ENCODE measurements around the gene ZNF777. TPM values are rescaled to one million over a fixed set of nuclear protein-coding genes. Genes with fewer than 3 reads are reported as not detected.

The ZNF777 gene
- total RNA-seq = 14.0 and 16.2 TPM in 2 replicates

DNA sequence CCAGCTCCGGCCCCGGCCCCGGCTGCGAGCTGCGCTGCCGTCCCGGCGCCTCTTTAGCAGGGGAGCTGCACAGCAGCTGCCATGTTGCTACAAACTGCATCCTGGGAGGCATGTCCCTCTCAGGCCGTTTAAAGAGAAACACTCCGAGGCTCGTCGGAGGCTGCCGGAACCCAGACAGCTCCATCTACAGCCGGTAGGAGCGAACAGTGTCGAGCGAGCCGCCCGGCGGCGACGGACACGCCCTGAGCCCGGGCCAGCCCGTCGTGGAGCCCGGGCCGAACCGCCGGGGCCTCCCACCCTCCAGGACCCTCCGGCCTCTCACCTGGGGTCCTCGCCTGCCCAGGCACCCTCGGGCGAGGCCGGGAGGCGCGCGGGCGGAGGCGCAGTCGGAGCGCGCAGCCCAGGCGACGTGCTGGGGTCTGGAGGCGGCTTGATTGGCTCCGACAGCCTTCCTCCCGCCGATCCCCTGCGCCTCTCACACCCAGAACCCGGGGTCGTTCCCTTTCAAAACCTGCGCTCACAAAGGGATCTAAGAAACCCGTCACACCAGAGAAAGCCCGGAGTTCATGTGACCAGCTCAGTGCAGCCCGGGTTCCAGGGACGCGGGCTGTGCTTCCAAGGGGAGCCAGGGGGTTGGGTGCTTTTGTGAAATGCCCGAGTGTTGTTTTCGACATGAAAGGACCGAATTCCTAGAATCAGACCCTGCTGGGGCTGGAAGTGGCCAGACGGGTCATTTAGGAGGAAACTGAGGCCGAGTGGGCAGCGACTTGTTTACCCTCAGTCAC is at the start of gene ZNF777:
TSS of gene ZNF777 (minus strand) at position 570 of the 785 bp plus-strand sequence. CDS start 5,040 bp downstream, outside the sequence.
- TF ChIP-seq, protein P1, sequence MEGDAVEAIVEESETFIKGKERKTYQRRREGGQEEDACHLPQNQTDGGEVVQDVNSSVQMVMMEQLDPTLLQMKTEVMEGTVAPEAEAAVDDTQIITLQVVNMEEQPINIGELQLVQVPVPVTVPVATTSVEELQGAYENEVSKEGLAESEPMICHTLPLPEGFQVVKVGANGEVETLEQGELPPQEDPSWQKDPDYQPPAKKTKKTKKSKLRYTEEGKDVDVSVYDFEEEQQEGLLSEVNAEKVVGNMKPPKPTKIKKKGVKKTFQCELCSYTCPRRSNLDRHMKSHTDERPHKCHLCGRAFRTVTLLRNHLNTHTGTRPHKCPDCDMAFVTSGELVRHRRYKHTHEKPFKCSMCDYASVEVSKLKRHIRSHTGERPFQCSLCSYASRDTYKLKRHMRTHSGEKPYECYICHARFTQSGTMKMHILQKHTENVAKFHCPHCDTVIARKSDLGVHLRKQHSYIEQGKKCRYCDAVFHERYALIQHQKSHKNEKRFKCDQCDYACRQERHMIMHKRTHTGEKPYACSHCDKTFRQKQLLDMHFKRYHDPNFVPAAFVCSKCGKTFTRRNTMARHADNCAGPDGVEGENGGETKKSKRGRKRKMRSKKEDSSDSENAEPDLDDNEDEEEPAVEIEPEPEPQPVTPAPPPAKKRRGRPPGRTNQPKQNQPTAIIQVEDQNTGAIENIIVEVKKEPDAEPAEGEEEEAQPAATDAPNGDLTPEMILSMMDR (IDR thresholded peaks at IDR 0.05) = no peak
- Mint-ChIP-seq H3K4me3 (peak within 1 kb of the TSS; percentile 87), H3K9me3 (no peaks in the 10 kb centered on the region), H3K27ac (peak within 1 kb of the TSS; percentile 65), H3K36me3 (ENCODE audit: low read depth) (peaks cover 14% of the 10 kb centered on the region), H3K4me1 (peaks cover 24% of the 10 kb centered on the region), H3K27me3 (peaks cover 9% of the 10 kb centered on the region)
- DNase-seq (peak; percentile 69), ATAC-seq (ENCODE audit: low read depth) (peak; percentile 97)
- CTCF ChIA-PET = interaction anchor here (0.8 to 2.7 kb wide), 6 partner anchors 38 to 455 kb away, joined by 3 to 22 read pairs (median 4); no protein-coding TSS in a partner anchor
- intact Hi-C loops (cut with micrococcal nuclease) = loop anchor here (1.0 to 5.0 kb wide), 7 partner anchors 37 to 312 kb away; partner anchors contain the start of genes ZNF212, ZNF467, ZNF746 and ZNF783
- POLR2A ChIA-PET = interaction anchor here (0.6 to 2.2 kb wide), 8 partner anchors 32 to 1941 kb away, joined by 3 to 13 read pairs (median 6); partner anchors contain the start of genes ZNF398 and ZNF425

DNA sequence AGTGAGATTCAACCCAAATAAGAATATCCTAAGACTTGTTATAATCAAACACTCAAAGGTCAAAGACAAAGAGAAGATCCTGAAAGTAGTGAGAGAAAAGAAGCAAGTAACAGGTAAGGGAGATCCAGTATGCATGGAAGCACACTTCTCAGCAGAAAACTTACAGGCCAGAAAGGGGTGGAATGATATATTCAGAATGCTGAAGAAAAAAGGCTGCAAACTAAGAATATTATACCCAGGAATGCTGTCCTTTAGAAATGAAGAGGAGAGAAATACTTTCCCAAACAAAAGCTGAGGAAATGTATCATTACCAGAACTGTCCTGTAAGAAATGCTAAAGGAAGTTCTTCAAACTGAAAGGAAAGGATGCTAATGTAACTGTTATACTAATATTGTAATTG is 49.4 kb upstream of the ZNF777 start:
- H3K27me3 Mint-ChIP-seq = no peaks in the 10 kb centered on the region
- H3K4me1 Mint-ChIP-seq = no peaks in the 10 kb centered on the region
- TF ChIP-seq, protein P1 (IDR thresholded peaks at IDR 0.05) = no peak
- H3K27ac Mint-ChIP-seq = no peak overlapping the region
- H3K4me3 Mint-ChIP-seq = no peak overlapping the region
- POLR2A ChIA-PET = no interaction called here
- intact Hi-C loops (cut with micrococcal nuclease) = no loop called here
- ATAC-seq (ENCODE audit: low read depth) (no peak), DNase-seq (no peak)
- peaks cover 50% of the 10 kb centered on the region for H3K9me3 Mint-ChIP-seq
- CTCF ChIA-PET = no interaction called here
- H3K36me3 Mint-ChIP-seq (ENCODE audit: low read depth) = no peaks in the 10 kb centered on the region

DNA sequence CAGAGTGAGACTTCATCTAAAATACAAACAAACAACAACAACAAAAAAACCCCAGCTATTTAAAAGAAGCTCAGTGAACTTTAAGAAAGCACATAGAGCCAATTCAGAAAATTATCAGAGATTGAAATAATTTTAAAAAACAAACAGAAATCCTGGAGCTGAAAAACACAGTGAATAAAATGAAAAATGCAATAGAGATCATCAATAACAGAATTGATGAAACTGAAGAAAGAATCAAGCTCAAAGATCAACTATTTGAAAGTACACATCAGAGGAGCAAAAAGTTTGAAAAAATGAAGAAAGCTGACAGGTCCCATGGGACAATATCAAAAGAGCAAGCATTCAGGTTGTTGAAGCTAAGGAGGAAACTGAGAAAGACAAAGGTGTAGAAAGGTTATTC is 48.9 kb upstream of the ZNF777 start:
- peaks cover 50% of the 10 kb centered on the region for H3K9me3 Mint-ChIP-seq
- no peak overlapping the region for H3K4me3 Mint-ChIP-seq
- DNase-seq = no peak
- H3K36me3 Mint-ChIP-seq (ENCODE audit: low read depth) = no peaks in the 10 kb centered on the region
- H3K27me3 Mint-ChIP-seq = no peaks in the 10 kb centered on the region
- H3K4me1 Mint-ChIP-seq = no peaks in the 10 kb centered on the region
- intact Hi-C loops (cut with micrococcal nuclease) = no loop called here
- CTCF ChIA-PET = no interaction called here
- POLR2A ChIA-PET = no interaction called here
- ATAC-seq (ENCODE audit: low read depth) = no peak
- H3K27ac Mint-ChIP-seq = no peak overlapping the region
- TF ChIP-seq, protein P1 (IDR thresholded peaks at IDR 0.05) = no peak

DNA sequence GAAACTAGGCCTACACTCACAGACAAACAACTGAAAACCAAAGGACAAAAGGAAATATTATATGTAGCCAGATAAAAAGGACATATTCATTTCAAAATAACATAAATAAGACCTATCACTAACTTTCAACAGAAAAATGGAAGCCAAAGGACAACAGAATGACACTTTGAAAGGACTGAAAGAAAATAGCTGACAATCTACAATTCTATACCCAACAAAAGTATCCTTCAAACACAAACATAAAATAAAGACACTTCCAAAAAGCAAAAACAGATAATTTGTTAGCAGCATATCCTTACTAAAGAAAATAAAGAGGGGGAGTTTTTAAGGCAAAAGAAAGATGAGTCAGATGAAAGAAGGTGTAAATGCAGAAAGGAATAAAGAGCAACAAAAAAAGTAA is 44.7 kb upstream of the ZNF777 start:
- Mint-ChIP-seq H3K4me3 (no peak overlapping the region), H3K4me1 (no peaks in the 10 kb centered on the region), H3K27me3 (peaks cover 10% of the 10 kb centered on the region), H3K9me3 (peaks cover 24% of the 10 kb centered on the region), H3K36me3 (ENCODE audit: low read depth) (no peaks in the 10 kb centered on the region), H3K27ac (no peak overlapping the region)
- ChIA-PET POLR2A (no interaction called here), CTCF (no interaction called here)
- TF ChIP-seq, protein P1 (IDR thresholded peaks at IDR 0.05) = no peak
- intact Hi-C loops (cut with micrococcal nuclease) = no loop called here
- ATAC-seq (ENCODE audit: low read depth) (no peak), DNase-seq (no peak)

DNA sequence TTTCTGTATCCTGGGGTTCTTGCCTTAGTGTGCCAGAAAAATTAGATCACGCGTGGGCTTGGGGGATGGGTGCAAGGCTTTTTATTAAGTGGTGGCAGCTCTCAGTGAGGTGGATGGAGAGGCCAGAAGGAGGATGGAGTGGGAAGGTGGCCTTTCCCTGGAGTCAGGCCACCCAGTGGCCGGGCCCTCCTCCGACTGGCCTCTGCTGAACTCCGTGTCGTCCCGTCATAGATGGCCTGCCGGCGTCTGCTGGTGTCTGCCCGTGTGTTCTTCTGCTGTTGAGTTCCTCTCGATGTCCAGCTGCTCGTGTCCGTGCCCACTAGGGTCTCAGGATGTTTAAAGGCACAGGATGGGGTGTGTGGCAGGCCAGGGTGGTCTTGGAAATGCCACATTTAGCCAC is 40.8 kb upstream of the ZNF777 start:
- POLR2A ChIA-PET = no interaction called here
- H3K27me3 Mint-ChIP-seq = peaks cover 10% of the 10 kb centered on the region
- H3K4me3 Mint-ChIP-seq = no peak overlapping the region
- DNase-seq (no peak), ATAC-seq (ENCODE audit: low read depth) (no peak)
- H3K36me3 Mint-ChIP-seq (ENCODE audit: low read depth) = peaks cover 3% of the 10 kb centered on the region
- H3K27ac Mint-ChIP-seq = no peak overlapping the region
- peaks cover 8% of the 10 kb centered on the region for H3K4me1 Mint-ChIP-seq
- CTCF ChIA-PET = no interaction called here
- H3K9me3 Mint-ChIP-seq = peaks cover 8% of the 10 kb centered on the region
- TF ChIP-seq, protein P1 (IDR thresholded peaks at IDR 0.05) = no peak
- intact Hi-C loops (cut with micrococcal nuclease) = no loop called here

Measured in activated B cell treated with CpG ODN at 0.5 μM for 24 hours (primary cell).